A549 treated with AZD2906 at 1 μM for 4 hours (cell line): ENCODE results near the gene REPIN1. TPM values are rescaled to one million over a fixed set of nuclear protein-coding genes. Genes with fewer than 3 reads are reported as not detected.

ENCODE experiments used
- total RNA-seq: library from RNA; stranded (reverse); fragments of 200-300 nt; extraction: Qiagen RNA extraction; gene quantifications from 5 replicates; pipeline ENCODE4 v1.2.3, GENCODE V29; 2022

REPIN1 gene
- 69.8 to 83.9 TPM (median 81.6 TPM) in 5 replicates for total RNA-seq

GRCh38 chr7:150368096-150368883 is at the start of gene REPIN1:
TSS of gene REPIN1 (plus strand) at chr7:150368822. CDS start at chr7:150369712, 890 bp downstream.

GRCh38 chr7:150322833-150323681 is 45.6 kb upstream of the REPIN1 start, which contains the start of the genes ACTR3C and LRRC61:
TSS of gene ACTR3C (minus strand) at chr7:150323545. CDS start at chr7:150295296, 28,249 bp downstream.
TSS of gene LRRC61 (plus strand) at chr7:150323355. CDS start at chr7:150336862, 13,507 bp downstream.

GRCh38 chr7:150341263-150342120 is 27.1 kb upstream of the REPIN1 start, which contains the start of gene RARRES2:
TSS of gene RARRES2 (minus strand) at chr7:150341629. CDS start at chr7:150340609, 1,020 bp downstream.

GRCh38 chr7:150378853-150379440 is 10.3 kb downstream of the REPIN1 start, which contains the start of gene ZNF775:
TSS of gene ZNF775 (plus strand) at chr7:150379330. CDS start at chr7:150388471, 9,141 bp downstream.

Other genes with a start within 250 kb of the REPIN1 start
- gene LRRC61, start 45.5 kb upstream of the REPIN1 start, total RNA-seq = 0.06 to 0.15 TPM (median 0.10 TPM) in 5 replicates
- gene ACTR3C, start 45.3 kb upstream of the REPIN1 start, total RNA-seq = 0.06 to 0.07 TPM in 2 of 5 replicates, not detected in the others
- gene RARRES2, start 27.2 kb upstream of the REPIN1 start, total RNA-seq = not detected in 5 replicates
- gene ZNF775, start 10.5 kb downstream of the REPIN1 start, total RNA-seq = 4.4 to 7.3 TPM (median 6.4 TPM) in 5 replicates
- gene GIMAP8, start 81.8 kb downstream of the REPIN1 start, total RNA-seq = 0.01 TPM in 1 of 5 replicates, not detected in the others
- gene GIMAP7, start 146.1 kb downstream of the REPIN1 start, total RNA-seq = not detected in 5 replicates
- gene GIMAP4, start 198.6 kb downstream of the REPIN1 start, total RNA-seq = not detected in 5 replicates